AG20443 (cell line): ENCODE data around the gene RSPH6A.
"Not testable (repeated sequence)": the region's sequence is repeated elsewhere in the genome, so short reads cannot be mapped to it uniquely, and the experiment has no call there.

Experiments
- DNase-seq: peaks from one replicate; pipeline ENCODE4 v3.0.0; 2012; ENCODE audit warnings: low spot score, mixed read lengths

RSPH6A gene

GRCh38 chr19:45801603-45802175, 13.4 kb downstream of the RSPH6A start:
- no peak for DNase-seq

GRCh38 chr19:45800070-45800553, 15.0 kb downstream of the RSPH6A start:
- DNase-seq = no peak

GRCh38 chr19:45799541-45799940, 15.6 kb downstream of the RSPH6A start:
- DNase-seq = not testable (repeated sequence)

GRCh38 chr19:45798995-45799517, 16.1 kb downstream of the RSPH6A start:
- peak; percentile 89 for DNase-seq

- no peak for DNase-seq
Observed at GRCh38 chr19:45794627-45795026, 20.5 kb downstream of the RSPH6A start.

GRCh38 chr19:45793876-45794275, 21.2 kb downstream of the RSPH6A start:
- no peak for DNase-seq

- no peak for DNase-seq
Observed at GRCh38 chr19:45793178-45793564, 21.9 kb downstream of the RSPH6A start.

- peak; percentile 97 for DNase-seq
Observed at GRCh38 chr19:45792470-45793177, 22.5 kb downstream of the RSPH6A start, which contains the start of gene DMWD. DMWD (minus strand) TSS chr19:45792845; CDS start chr19:45792756, 89 bp downstream.

- no peak for DNase-seq
Observed at GRCh38 chr19:45791744-45792469, 23.2 kb downstream of the RSPH6A start.

GRCh38 chr19:45790942-45791341, 24.2 kb downstream of the RSPH6A start:
- DNase-seq = no peak

GRCh38 chr19:45789035-45789786, 25.9 kb downstream of the RSPH6A start:
- DNase-seq = no peak

GRCh38 chr19:45786533-45786894, 28.6 kb downstream of the RSPH6A start:
- no peak for DNase-seq

- DNase-seq = no peak
Observed at GRCh38 chr19:45785781-45786532, 29.2 kb downstream of the RSPH6A start.

- DNase-seq = no peak
Observed at GRCh38 chr19:45785097-45785496, 30.0 kb downstream of the RSPH6A start.

GRCh38 chr19:45784096-45784495, 31.0 kb downstream of the RSPH6A start:
- no peak for DNase-seq

- peak; percentile 84 for DNase-seq
Observed at GRCh38 chr19:45782820-45783785, 32.0 kb downstream of the RSPH6A start.

- peak; percentile 67 for DNase-seq
Observed at GRCh38 chr19:45782162-45782691, 32.9 kb downstream of the RSPH6A start, which contains the start of gene DMPK. DMPK (minus strand) TSS chr19:45782490; CDS start chr19:45782352, 138 bp downstream.

GRCh38 chr19:45781214-45782161, 33.6 kb downstream of the RSPH6A start:
- no peak for DNase-seq
